A549 (cell line): Measurements from ENCODE around the gene CENPB. TPM values are rescaled to one million over a fixed set of nuclear protein-coding genes. Genes with fewer than 3 reads are reported as not detected.

Experiments used
- ATAC-seq, 2 experiments: fragments of 200-7000 bp in 1 of 2; fragments of >200 bp in 1 of 2; cut with Nextera tagmentation in 1 of 2; cut with Tn5 transposase in 1 of 2; 3 replicates each; pipeline versions ENCODE4 v1.8.0 to v1.9.1; 2018 to 2020; ENCODE audit warnings: mild to moderate bottlenecking in 1 of 2, moderate library complexity in 1 of 2
- CTCF ChIA-PET: fragments of 300-600 bp; sonication (Branson Sonifier 250); formaldehyde crosslinking; extraction: SDS; loops from one replicate; lab custom pipeline; 2021; ENCODE audit warnings: antibody characterized with exemption, inconsistent platforms; lab: Yijun Ruan, JAX
- POLR2A ChIA-PET: fragments of 350-600 bp; formaldehyde crosslinking; extraction: SDS; loops from one replicate; lab custom pipeline; 2021; ENCODE audit warnings: antibody characterized with exemption, inconsistent platforms; lab: Yijun Ruan, JAX
- DNase-seq, 2 experiments: peaks; one replicate each; pipeline versions ENCODE4 v3.0.0 to v3.0.0-alpha.2; 2011 to 2016; ENCODE audit warnings: low read depth in 1 of 2, low spot score in 1 of 2
- FAIRE-seq: peaks from 2 replicates; lab custom pipeline; 2011; peaks lifted over from hg19 to GRCh38; lab: Jason Lieb, UNC
- H3K27ac ChIP-seq, 2 experiments: fragments of >200 bp; sonication (Bioruptor Twin); formaldehyde crosslinking; 3 replicates each; pipeline ENCODE4 v1.5.1; 2016 to 2017
- H3K4me1 ChIP-seq: fragments of >200 bp; sonication (Bioruptor Twin); formaldehyde crosslinking; 3 replicates; pipeline ENCODE4 v1.6.1; 2016
- H3K4me2 ChIP-seq: fragments of >200 bp; sonication (Bioruptor Twin); formaldehyde crosslinking; 3 replicates; pipeline ENCODE4 v1.6.1; 2016
- H3K4me3 ChIP-seq: fragments of >200 bp; sonication (Bioruptor Twin); formaldehyde crosslinking; 3 replicates; pipeline ENCODE4 v1.5.1; 2016
- H3K9me3 ChIP-seq: fragments of >200 bp; sonication (Bioruptor Twin); formaldehyde crosslinking; 3 replicates; pipeline ENCODE4 v1.6.1; 2016
- BHLHE40 ChIP-seq: IDR thresholded peaks from 2 replicates; pipeline ENCODE4 v1.6.1; 2012; ENCODE audit warnings: low read depth, low read length, inconsistent platforms
- CEBPB ChIP-seq, 2 experiments: fragments of >200 bp in 1 of 2; sonication (Bioruptor Twin) in 1 of 2; formaldehyde crosslinking in 1 of 2; IDR thresholded peaks; 2 replicates each; pipeline ENCODE4 v1.6.1; 2012 to 2016
- CHD4 ChIP-seq: fragments of 200-600 bp; sonication (generic); IDR thresholded peaks from 2 replicates; pipeline ENCODE4 v1.6.1; 2016; ENCODE audit warnings: antibody characterized with exemption, mild to moderate bottlenecking, borderline replicate concordance
- EHF ChIP-seq: fragments of 250-450 bp; sonication (Bioruptor Pico); IDR thresholded peaks from 2 replicates; pipeline ENCODE4 v1.5.0; 2020; ENCODE audit warnings: mild to moderate bottlenecking
- FOSL2 ChIP-seq, 2 experiments: fragments of 450-650 bp in 1 of 2; fragments of >200 bp in 1 of 2; sonication (Bioruptor Twin) in 1 of 2; formaldehyde crosslinking; IDR thresholded peaks; 2 replicates each; pipeline versions ENCODE4 v1.5.0 to v1.6.1; 2016 to 2020; ENCODE audit warnings: mild to moderate bottlenecking in 1 of 2, moderate library complexity in 1 of 2
- GATA3 ChIP-seq: IDR thresholded peaks from 2 replicates; pipeline ENCODE4 v1.6.1; 2012; ENCODE audit warnings: borderline replicate concordance
- HEYL ChIP-seq: fragments of 250-450 bp; sonication (Bioruptor Pico); IDR thresholded peaks from 2 replicates; pipeline ENCODE4 v1.8.0; 2021; ENCODE audit warnings: mild to moderate bottlenecking, moderate library complexity
- HOXA7 ChIP-seq: fragments of 250-450 bp; sonication (Bioruptor Pico); IDR thresholded peaks from 2 replicates; pipeline ENCODE4 v1.5.0; 2020; ENCODE audit warnings: mild to moderate bottlenecking, moderate library complexity
- HOXB13 ChIP-seq: fragments of 250-450 bp; sonication (Bioruptor Pico); IDR thresholded peaks from 2 replicates; pipeline ENCODE4 v1.5.0; 2020; ENCODE audit warnings: low read depth, mild to moderate bottlenecking, moderate library complexity
- JUNB ChIP-seq: fragments of >200 bp; sonication (Bioruptor Twin); formaldehyde crosslinking; IDR thresholded peaks from 2 replicates; pipeline ENCODE4 v1.6.1; 2016
- NPAS2 ChIP-seq: fragments of 250-450 bp; sonication (Bioruptor Pico); IDR thresholded peaks from 2 replicates; pipeline ENCODE4 v1.8.0; 2022; ENCODE audit warnings: mild to moderate bottlenecking, moderate library complexity, borderline replicate concordance
- POLR2A ChIP-seq: IDR thresholded peaks from 2 replicates; pipeline ENCODE4 v1.6.1; 2012; ENCODE audit warnings: mild to moderate bottlenecking, low read length
- RAD21 ChIP-seq, 2 experiments: fragments of >200 bp in 1 of 2; sonication (Bioruptor Twin) in 1 of 2; formaldehyde crosslinking in 1 of 2; IDR thresholded peaks in 1 of 2; conservative IDR thresholded peaks in 1 of 2; 2 replicates in 1 of 2; 3 replicates in 1 of 2; pipeline ENCODE4 v1.6.1; 2012 to 2018; ENCODE audit warnings: inconsistent platforms in 1 of 2
- RARB ChIP-seq: fragments of 250-450 bp; sonication (Bioruptor Pico); IDR thresholded peaks from 2 replicates; pipeline ENCODE4 v1.8.0; 2021; ENCODE audit warnings: mild to moderate bottlenecking, moderate library complexity
- RFX5 ChIP-seq: fragments of 450-650 bp; IDR thresholded peaks from 2 replicates; pipeline ENCODE4 v1.7.1; 2014; ENCODE audit warnings: antibody characterized with exemption, mild to moderate bottlenecking, moderate library complexity
- TFCP2L1 ChIP-seq: fragments of 250-450 bp; sonication (Bioruptor Pico); IDR thresholded peaks from 2 replicates; pipeline ENCODE4 v1.5.0; 2021; ENCODE audit warnings: mild to moderate bottlenecking
- ZFP36 ChIP-seq: fragments of 450-650 bp; IDR thresholded peaks from 2 replicates; pipeline ENCODE4 v1.6.1; 2014; ENCODE audit warnings: borderline replicate concordance; ENCODE audit not compliant: partially characterized antibody
- ZSCAN20 ChIP-seq: fragments of 250-450 bp; sonication (Bioruptor Pico); IDR thresholded peaks from 2 replicates; pipeline ENCODE4 v1.8.0; 2022; ENCODE audit warnings: mild to moderate bottlenecking, moderate library complexity
- WGBS: methylation state at CpG from one replicate; pipeline ENCODE4 v1.1.6; 2017; ENCODE audit errors: missing lambda C conversion rate; 5-methylcytosine and 5-hydroxymethylcytosine counted together
- polyA plus RNA-seq, 4 experiments: library from polyadenylated mRNA; depleted of rRNA in 3 of 4; stranded (reverse); fragments of >200 nt; fragmentation: RNase III in 1 of 4; extraction: RNeasy Plus Mini Kit Qiagen cat#74134 plus additional on column Dnase treatment in 1 of 4; gene quantifications; 2 replicates in 3 of 4; 3 replicates in 1 of 4; pipeline ENCODE4 v1.2.3, GENCODE V29; 2011 to 2017
- TF ChIP-seq, protein P1 (sequence below): IDR thresholded peaks from 2 replicates; pipeline ENCODE4 v1.6.1; 2012
- TF ChIP-seq, protein P2 (sequence below): fragments of 250-450 bp; sonication (Bioruptor Pico); IDR thresholded peaks from 2 replicates; pipeline ENCODE4 v1.5.0; 2021; ENCODE audit warnings: mild to moderate bottlenecking, moderate library complexity, borderline replicate concordance
- TF ChIP-seq, protein P3 (sequence below): fragments of >200 bp; sonication (Bioruptor Twin); formaldehyde crosslinking; IDR thresholded peaks from 3 replicates; pipeline ENCODE4 v1.5.1; 2016

Gene CENPB
- polyA plus RNA-seq, 2 of the 4 experiments (the other 2 are of a cell fraction): 42.6 to 106 TPM

DNA sequence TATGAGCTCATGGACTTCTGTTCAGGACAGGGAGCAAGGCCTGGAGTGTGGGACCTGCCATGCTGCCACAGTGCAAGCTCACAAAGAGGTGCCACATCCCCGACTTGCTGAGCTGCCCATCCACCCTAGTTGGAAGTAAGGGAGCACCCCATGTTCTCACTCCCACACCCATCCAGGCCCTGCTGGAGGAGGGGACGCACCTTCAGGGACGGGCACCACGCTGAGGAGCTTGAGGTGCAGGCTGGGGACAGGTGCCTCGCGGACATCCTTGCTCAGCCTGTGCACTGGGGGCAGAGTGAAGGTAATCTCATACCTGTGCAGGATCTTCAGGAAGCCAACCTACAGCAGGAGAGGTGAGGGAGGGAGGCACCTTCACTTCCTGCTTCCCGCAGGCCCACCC is 31.3 kb downstream of the CENPB start:
- ATAC-seq (no peak), DNase-seq (no peak), FAIRE-seq (no peak)
- peaks cover 6% of the 10 kb centered on the region; the same call in 2 of the 3 replicates for H3K4me1 ChIP-seq
- TF ChIP-seq HEYL (CRISPR knock-in tag) (no peak), ZSCAN20 (CRISPR knock-in tag) (no peak), HOXA7 (CRISPR knock-in tag) (no peak), RFX5 (no peak), FOSL2 (IDR thresholded peaks at IDR 0.05) (no peak), FOSL2 (CRISPR knock-in tag; IDR thresholded peaks at IDR 0.05) (no peak), POLR2A (no peak), CEBPB (IDR thresholded peaks at IDR 0.05) (no peak), HOXB13 (CRISPR knock-in tag) (no peak), ZFP36 (no peak), BHLHE40 (no peak)
- TF ChIP-seq, protein P1, sequence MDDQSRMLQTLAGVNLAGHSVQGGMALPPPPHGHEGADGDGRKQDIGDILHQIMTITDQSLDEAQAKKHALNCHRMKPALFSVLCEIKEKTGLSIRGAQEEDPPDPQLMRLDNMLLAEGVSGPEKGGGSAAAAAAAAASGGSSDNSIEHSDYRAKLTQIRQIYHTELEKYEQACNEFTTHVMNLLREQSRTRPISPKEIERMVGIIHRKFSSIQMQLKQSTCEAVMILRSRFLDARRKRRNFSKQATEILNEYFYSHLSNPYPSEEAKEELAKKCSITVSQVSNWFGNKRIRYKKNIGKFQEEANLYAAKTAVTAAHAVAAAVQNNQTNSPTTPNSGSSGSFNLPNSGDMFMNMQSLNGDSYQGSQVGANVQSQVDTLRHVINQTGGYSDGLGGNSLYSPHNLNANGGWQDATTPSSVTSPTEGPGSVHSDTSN: no peak
- TF ChIP-seq, protein P2, sequence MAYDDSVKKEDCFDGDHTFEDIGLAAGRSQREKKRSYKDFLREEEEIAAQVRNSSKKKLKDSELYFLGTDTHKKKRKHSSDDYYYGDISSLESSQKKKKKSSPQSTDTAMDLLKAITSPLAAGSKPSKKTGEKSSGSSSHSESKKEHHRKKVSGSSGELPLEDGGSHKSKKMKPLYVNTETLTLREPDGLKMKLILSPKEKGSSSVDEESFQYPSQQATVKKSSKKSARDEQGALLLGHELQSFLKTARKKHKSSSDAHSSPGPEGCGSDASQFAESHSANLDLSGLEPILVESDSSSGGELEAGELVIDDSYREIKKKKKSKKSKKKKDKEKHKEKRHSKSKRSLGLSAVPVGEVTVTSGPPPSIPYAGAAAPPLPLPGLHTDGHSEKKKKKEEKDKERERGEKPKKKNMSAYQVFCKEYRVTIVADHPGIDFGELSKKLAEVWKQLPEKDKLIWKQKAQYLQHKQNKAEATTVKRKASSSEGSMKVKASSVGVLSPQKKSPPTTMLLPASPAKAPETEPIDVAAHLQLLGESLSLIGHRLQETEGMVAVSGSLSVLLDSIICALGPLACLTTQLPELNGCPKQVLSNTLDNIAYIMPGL (CRISPR knock-in tag): no peak
- 90% methylated on average over 7 of the region's 7 CpGs for WGBS
- no peak overlapping the region for H3K27ac ChIP-seq
- no peak overlapping the region for H3K4me2 ChIP-seq
- ChIA-PET POLR2A (interaction anchor here (0.6 to 2.3 kb wide), 2 partner anchors 13 to 55 kb away, joined by 8 read pairs; partner anchors contain the start of gene ADISSP), CTCF (interaction anchor here (0.5 to 72.1 kb wide), 11 partner anchors 8 to 317 kb away, joined by 3 to 2233 read pairs (median 7); partner anchors contain the start of genes ADAM33, ADISSP, CENPB and GFRA4)
- no peaks in the 10 kb centered on the region for H3K9me3 ChIP-seq
- H3K4me3 ChIP-seq: no peak overlapping the region

GRCh38 chr20:3754276-3754630 is 32.3 kb downstream of the CENPB start:
- ATAC-seq (no peak), FAIRE-seq (no peak), DNase-seq (no peak)
- Histone ChIP-seq H3K9me3 (no peaks in the 10 kb centered on the region), H3K4me1 (peaks cover 7% of the 10 kb centered on the region; the same call in 2 of the 3 replicates), H3K4me3 (no peak overlapping the region), H3K4me2 (no peak overlapping the region), H3K27ac (no peak overlapping the region)
- ChIA-PET CTCF (interaction anchor here (0.7 to 72.1 kb wide), 12 partner anchors 7 to 318 kb away, joined by 3 to 2233 read pairs (median 5); partner anchors contain the start of genes ADAM33, ADISSP, AP5S1 and CENPB), POLR2A (interaction anchor here (2.3 kb wide), 1 partner anchor 14 kb away, joined by 8 read pairs; the partner anchor contains the start of gene ADISSP)
- no peak for TF ChIP-seq NPAS2 (CRISPR knock-in tag)
- TF ChIP-seq CHD4: no peak
- TF ChIP-seq RAD21 (conservative IDR thresholded peaks at IDR 0.05 in 1 of 2, IDR thresholded peaks at IDR 0.05 in 1 of 2): no peak
- TF ChIP-seq, protein P3, sequence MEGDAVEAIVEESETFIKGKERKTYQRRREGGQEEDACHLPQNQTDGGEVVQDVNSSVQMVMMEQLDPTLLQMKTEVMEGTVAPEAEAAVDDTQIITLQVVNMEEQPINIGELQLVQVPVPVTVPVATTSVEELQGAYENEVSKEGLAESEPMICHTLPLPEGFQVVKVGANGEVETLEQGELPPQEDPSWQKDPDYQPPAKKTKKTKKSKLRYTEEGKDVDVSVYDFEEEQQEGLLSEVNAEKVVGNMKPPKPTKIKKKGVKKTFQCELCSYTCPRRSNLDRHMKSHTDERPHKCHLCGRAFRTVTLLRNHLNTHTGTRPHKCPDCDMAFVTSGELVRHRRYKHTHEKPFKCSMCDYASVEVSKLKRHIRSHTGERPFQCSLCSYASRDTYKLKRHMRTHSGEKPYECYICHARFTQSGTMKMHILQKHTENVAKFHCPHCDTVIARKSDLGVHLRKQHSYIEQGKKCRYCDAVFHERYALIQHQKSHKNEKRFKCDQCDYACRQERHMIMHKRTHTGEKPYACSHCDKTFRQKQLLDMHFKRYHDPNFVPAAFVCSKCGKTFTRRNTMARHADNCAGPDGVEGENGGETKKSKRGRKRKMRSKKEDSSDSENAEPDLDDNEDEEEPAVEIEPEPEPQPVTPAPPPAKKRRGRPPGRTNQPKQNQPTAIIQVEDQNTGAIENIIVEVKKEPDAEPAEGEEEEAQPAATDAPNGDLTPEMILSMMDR: no peak
- TF ChIP-seq RARB (CRISPR knock-in tag): no peak
- TF ChIP-seq CEBPB (IDR thresholded peaks at IDR 0.05): no peak
- no peak for TF ChIP-seq EHF (CRISPR knock-in tag)
- TF ChIP-seq RFX5: no peak
- no peak for TF ChIP-seq TFCP2L1 (CRISPR knock-in tag)
- TF ChIP-seq JUNB: no peak
- TF ChIP-seq GATA3: no peak
- WGBS: 98% methylated on average over 14 of the region's 16 CpGs
